HG03095 (cell line): ENCODE measurements around the gene TMEM45A.
"Not testable (repeated sequence)": the region's sequence is repeated elsewhere in the genome, so short reads cannot be mapped to it uniquely, and the experiment has no call there.

Experiments
- ATAC-seq: cut with Tn5 transposase; IDR thresholded peaks from one replicate; pipeline ENCODE4 v1.9.1; 2021; ENCODE audit warnings: moderate library complexity; ENCODE audit not compliant: unreplicated experiment

TMEM45A gene, protein sequence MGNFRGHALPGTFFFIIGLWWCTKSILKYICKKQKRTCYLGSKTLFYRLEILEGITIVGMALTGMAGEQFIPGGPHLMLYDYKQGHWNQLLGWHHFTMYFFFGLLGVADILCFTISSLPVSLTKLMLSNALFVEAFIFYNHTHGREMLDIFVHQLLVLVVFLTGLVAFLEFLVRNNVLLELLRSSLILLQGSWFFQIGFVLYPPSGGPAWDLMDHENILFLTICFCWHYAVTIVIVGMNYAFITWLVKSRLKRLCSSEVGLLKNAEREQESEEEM

GRCh38 chr3:100492059-100493006, at the start of gene TMEM45A:
Gene TMEM45A (plus strand): TSS chr3:100492619. CDS start chr3:100555212, 62,593 bp downstream.
- peak; percentile 99 for ATAC-seq

DNA sequence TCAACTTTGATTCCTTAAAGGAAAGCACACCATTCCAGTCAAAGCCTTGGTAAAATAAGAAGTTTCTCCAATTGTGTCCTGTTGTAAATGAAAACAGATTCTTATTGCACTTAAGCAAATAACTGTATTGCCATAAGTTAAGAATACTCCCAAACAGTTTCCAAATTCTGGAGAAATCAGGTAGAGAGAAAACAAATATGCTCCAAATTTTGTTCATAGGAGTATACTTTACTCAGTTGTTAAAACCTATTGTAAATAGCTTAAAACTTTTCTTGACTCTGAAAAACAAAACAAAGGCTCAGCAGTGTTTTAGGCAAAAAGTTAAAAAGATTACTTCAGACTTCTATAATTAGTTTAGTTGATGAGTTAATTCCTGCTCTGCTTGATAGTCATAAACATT, 48.7 kb upstream of the TMEM45A start:
- ATAC-seq, result no peak

GRCh38 chr3:100447067-100447466, 45.4 kb upstream of the TMEM45A start:
- not testable (repeated sequence) for ATAC-seq

GRCh38 chr3:100448079-100448478, 44.3 kb upstream of the TMEM45A start:
- no peak for ATAC-seq

GRCh38 chr3:100449214-100449613, 43.2 kb upstream of the TMEM45A start:
- ATAC-seq, result no peak

DNA sequence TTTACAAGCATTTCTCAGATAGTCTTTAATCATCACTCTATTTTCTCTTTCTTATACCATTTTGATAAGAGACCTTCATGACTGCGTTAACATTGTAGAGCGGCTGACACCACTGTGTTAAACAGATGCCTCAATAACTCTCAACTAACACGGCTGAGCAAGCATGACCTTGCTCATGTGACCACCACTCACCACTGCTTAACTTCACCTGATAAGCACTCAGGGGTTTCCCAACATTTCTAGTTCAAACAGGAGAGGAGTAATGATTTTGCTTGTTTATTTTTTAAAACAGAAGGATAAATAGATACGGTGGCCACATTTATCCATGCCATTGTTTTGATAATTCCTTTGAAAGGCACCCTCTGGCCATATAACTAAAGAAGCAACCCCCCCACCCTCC, 37.7 kb upstream of the TMEM45A start:
- no peak for ATAC-seq

DNA sequence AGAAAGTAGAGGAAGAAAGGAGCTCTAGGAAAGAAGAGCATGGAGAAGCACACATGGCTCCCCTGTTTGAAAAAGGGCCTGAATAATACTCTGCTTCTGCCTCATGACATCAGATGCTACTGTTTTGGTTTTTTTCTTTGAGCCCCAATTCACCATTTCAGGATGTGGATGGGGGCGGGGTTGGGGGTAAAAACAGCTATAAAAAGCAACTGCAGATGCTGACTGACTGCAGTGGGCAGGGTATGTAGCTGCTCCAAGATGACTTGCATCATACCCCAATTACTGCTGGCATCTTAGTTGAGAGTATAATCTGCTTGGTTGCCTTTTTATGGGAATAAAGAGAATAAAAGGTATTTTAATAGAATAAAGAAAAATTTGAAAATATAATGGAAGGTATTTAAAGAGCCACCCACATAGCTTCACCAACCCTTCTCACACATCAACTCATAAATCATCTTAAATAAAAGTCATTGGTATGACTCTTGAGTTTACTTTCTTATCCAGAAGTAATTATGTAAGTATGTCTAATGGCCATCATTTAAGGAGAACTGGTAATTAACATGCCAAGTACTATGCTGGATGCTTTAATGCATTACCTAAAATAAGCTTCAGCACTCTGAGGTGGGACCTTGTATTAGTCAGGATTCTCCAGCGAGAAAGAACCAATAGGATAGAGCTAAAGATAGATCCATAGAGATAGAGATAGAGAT, 36.4 kb upstream of the TMEM45A start:
- ATAC-seq, result no peak

DNA sequence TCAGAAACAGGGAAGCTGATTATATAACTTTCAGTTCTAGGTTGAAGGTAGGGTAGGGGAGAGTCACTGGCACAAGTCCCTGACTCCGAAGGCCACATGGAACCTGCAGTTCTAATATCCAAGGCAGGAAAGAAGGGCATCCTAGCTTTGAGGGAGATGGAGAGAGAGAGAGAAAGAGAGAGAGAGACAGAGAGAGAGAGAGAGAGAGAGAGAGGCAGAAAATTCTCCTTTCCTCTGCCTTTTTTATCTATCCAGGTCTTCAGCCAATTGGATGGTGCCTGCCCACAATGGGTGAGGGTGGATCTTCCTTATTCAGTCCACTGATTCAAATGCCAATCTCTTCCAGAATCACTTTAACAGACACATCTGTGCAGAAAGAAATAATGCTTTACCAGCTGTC, 35.7 kb upstream of the TMEM45A start:
- ATAC-seq, result no peak

GRCh38 chr3:100457811-100458210, 34.6 kb upstream of the TMEM45A start:
- no peak for ATAC-seq

- ATAC-seq, result no peak
These were observed 33.6 kb upstream of the TMEM45A start for GRCh38 chr3:100458814-100459213.

DNA sequence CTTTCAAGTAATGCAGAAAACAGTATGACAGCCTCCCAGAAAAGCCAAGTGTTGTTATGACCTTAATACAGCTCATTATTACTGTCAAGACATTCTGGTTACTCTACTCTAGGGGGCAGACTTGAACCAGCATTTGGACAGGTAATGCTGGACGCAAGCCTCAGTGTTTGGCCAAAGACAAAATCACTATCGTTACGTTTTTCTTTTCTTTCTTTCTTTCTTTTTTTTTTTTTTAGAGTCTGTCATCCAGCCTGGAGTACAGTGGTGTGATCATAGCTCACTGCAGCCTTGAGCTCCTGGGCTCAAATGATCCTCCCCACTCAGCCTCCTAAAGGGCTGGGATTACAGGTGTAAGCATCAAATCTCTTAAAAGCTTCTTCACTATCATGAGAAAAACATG, 29.4 kb upstream of the TMEM45A start:
- ATAC-seq, result peak; percentile 89

DNA sequence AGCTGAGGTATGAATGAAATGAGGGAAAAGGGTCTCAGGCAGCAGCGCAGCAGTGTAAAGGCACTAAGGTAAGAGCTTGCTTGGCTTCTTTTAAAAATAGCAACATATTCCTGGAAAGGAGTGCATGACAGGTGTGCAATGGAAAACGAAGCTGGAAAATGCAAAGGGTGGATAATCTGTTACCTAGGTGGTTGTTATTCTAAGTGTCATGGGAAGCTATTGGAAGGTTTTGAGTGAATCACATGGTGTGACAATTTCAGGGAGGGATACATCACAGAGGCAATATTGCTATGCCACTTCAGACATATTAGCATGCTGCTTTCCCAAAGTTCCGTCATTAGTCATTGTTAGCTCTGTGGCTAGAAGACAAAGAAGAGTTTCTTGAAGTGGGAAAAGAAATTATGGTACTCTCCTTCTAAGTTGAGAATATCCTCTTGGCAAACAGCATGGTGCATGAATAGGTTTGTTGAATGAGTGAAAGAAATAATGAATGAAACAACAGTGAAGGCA, 28.7 kb upstream of the TMEM45A start:
- ATAC-seq, result no peak

- no peak for ATAC-seq
These were observed 26.3 kb upstream of the TMEM45A start for GRCh38 chr3:100465892-100466777.

DNA sequence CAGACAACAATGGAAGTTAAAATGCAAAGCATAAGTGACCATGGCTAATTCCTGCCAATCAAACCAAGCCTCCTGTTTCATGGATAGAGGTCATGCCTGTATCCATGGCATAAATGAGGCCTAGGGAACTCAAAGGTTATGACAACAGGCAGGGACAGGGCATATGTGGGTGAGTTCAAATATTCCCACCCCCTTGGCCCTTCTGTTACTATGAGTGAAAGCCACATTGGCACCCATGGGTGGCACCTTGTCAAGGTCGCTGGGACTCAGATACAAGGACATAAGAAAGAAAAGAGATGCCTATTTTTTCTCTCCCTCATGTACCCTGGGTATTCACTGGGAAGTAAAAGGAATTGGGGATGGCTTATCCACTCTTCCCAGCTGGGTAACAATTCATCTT, 25.3 kb upstream of the TMEM45A start:
- ATAC-seq, result no peak

DNA sequence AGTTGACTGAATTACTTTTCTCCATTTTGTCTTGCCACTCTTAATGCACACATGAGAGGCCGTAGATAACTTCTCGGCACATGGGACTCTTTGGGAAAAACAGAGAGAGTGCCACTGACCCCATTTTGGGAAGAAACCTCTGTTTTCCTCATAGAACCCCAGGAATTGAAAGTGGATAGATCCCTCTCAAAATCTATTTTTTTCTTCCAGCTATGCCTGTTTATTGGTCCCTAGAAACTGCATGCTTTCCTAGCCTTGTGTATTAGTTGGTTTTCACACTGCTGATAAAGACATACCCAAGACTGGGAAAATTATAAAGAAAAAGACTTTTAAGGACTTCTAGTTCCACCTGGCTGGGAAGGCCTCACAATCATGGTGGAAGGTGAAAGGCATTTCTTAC, 23.7 kb upstream of the TMEM45A start:
- ATAC-seq, result no peak

DNA sequence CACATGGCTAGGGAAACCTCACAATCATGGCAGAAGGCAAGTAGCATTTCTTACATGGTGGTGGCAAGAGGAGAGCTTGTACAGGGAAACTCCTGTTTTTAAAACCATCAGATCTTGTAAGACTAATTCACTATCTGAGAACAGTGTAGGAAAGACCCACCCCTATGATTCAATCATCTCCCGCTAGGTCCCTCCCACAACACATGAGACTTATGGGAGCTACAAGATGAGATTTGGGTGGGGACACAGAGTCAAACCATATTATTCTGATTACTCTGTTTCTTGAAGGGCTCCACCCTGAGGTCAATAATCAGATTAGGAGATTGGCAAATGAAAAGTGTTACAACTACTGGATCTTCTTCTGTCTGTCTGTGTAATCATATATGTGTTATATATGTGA, 21.5 kb upstream of the TMEM45A start:
- no peak for ATAC-seq

- ATAC-seq, result no peak
These were observed 21.0 kb upstream of the TMEM45A start for GRCh38 chr3:100471444-100471843.

- ATAC-seq, result not testable (repeated sequence)
These were observed 14.5 kb upstream of the TMEM45A start for GRCh38 chr3:100477851-100478360.

GRCh38 chr3:100478521-100478920, 13.9 kb upstream of the TMEM45A start:
- not testable (repeated sequence) for ATAC-seq

DNA sequence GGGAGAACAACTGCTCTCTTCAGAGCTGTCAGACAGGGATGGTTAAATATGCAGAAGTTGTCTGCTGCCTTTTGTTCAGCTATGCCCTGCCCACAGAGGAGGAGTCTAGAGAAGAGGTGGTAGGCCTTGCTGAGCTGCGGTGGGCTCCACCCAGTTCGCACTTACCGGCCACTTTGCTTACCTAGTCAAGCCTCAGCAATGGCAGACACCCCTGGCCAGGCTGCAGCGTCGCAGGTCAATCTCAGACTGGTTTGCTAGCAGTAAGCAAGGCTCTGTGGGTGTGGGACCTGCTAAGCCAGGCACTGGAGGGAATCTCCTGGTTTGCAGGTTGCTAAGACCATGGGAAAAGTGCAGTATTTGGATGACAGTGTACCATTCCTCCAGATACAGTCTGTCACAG, 12.3 kb upstream of the TMEM45A start:
- no peak for ATAC-seq
